K562 (cell line): Measurements from ENCODE around the gene GYPC. TPM values are rescaled to one million over a fixed set of nuclear protein-coding genes. Genes with fewer than 3 reads are reported as not detected.

Source experiments
- CC2D1A ChIP-seq: fragments of 450-650 bp; IDR thresholded peaks from 2 replicates; pipeline ENCODE4 v1.6.1; 2017; ENCODE audit warnings: mild to moderate bottlenecking
- GATA2 ChIP-seq: sonication (generic); formaldehyde crosslinking; IDR thresholded peaks from 2 replicates; pipeline ENCODE4 v1.4.0; 2020; ENCODE audit warnings: mild to moderate bottlenecking, missing genetic modification reagents
- GTF2F1 ChIP-seq: IDR thresholded peaks from 2 replicates; pipeline ENCODE4 v1.6.1; 2011; ENCODE audit warnings: low read depth, low read length, improper control_type of control experiment
- HLTF ChIP-seq: fragments of 450-650 bp; IDR thresholded peaks from 2 replicates; pipeline ENCODE4 v1.6.1; 2016
- NRF1 ChIP-seq, 2 experiments: fragments of 450-650 bp; IDR thresholded peaks in 1 of 2; conservative IDR thresholded peaks in 1 of 2; 2 replicates each; pipeline ENCODE4 v1.6.1; 2014; ENCODE audit warnings: mild to moderate bottlenecking in 2 of 2
- XRCC3 ChIP-seq: fragments of 450-650 bp; IDR thresholded peaks from 2 replicates; pipeline ENCODE4 v1.6.1; 2017; ENCODE audit warnings: mild to moderate bottlenecking, moderate library complexity
- ZBTB9 ChIP-seq: fragments of 450-650 bp; formaldehyde crosslinking; IDR thresholded peaks from 2 replicates; pipeline ENCODE4 v1.4.0; 2020; ENCODE audit warnings: mild to moderate bottlenecking, moderate library complexity
- ZNF146 ChIP-seq: IDR thresholded peaks from one replicate; pipeline ENCODE4 v1.6.1; 2018; ENCODE audit warnings: missing compliant biosample characterization; ENCODE audit not compliant: unreplicated experiment
- polyA plus RNA-seq, 8 experiments: library from polyadenylated mRNA; depleted of rRNA in 4 of 8; stranded (reverse) in 5 of 8; unstranded in 3 of 8; fragments of >200 nt; fragmentation: Nextera tagmentation in 2 of 8; fragmentation: Illumina TruSeq in 1 of 8; extraction: Ambion mirVana in 2 of 8; extraction: Trizol in 1 of 8; gene quantifications; 2 replicates each; pipeline versions ENCODE4 v1.2.1 to v1.2.3, GENCODE V29; 2011 to 2014; ENCODE audit warnings: inconsistent platforms in 1 of 8, missing spikeins in 1 of 8
- total RNA-seq, 7 experiments: library from RNA; depleted of rRNA in 6 of 7; stranded (reverse); fragments of >200 nt in 6 of 7; fragmentation: Illumina TruSeq in 2 of 7; extraction: Trizol in 2 of 7; gene quantifications; 2 replicates each; pipeline versions ENCODE4 v1.2.1 to v1.2.3, GENCODE V29; 2011 to 2021; ENCODE audit warnings: low replicate concordance in 1 of 7
- TF ChIP-seq, protein P1 (sequence below): fragments of 250-450 bp; sonication (Bioruptor Pico); IDR thresholded peaks from 2 replicates; pipeline ENCODE4 v1.9.0; 2021; ENCODE audit warnings: mild to moderate bottlenecking, inconsistent platforms
- TF ChIP-seq, protein P2 (sequence below): fragments of 450-650 bp; IDR thresholded peaks from 2 replicates; pipeline ENCODE4 v1.6.1; 2016; ENCODE audit warnings: low read depth

GYPC gene
- total and polyA plus RNA-seq, 9 of the 15 experiments (the other 6 are each of a cell fraction or from before 2014, with no cell fraction given), result 50.6 to 282 (median 194) TPM

DNA sequence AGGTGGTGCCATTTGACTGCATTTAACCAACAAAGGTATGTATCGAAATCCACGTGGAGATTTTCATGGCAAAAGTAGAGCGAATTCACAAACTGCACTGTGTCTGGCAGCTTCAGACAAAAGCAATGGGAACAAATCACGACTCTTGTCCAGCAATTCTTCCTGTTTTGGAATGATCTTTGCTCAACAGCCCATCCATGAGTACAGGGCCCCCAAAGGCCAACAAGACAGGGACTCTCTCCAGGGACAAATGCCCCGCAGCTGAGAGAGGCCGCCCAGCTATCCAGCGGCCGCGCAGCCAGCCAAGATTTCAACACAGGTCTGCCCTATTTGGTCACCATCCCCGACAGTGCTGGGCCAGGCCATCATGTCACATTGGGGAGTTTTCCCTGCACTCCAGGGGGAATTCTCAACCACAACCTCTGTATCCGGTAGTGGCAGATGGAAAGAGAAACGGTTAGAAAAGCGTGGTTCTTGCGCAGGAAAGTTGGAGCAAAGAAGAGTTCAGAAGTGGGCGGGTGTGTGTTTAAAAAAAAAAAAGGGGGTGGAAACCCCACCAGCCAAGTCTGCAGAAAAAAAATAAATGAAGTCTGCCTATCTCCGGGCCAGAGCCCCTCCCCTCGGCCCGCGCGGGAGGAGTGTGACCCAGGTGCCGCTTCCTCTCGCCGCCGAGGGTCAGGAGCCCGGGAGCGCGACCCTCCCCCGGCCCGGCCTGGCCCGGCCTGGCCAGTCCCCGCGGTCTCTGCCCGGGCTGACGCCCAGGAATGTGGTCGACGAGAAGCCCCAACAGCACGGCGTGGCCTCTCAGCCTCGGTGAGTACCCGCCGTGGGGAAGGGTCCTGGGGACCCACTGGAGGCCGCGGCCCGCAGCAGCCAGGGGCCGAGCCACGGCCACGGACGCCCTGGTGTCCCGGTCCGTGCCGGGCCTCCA is at the start of gene GYPC (continued):
- TF ChIP-seq CC2D1A (no peak), ZBTB9 (CRISPR knock-in tag) (peak; percentile 51; the same call in 1 of the 2 replicates), GTF2F1 (no peak), NRF1 (conservative IDR thresholded peaks at IDR 0.05 in 1 of 2, IDR thresholded peaks at IDR 0.05 in 1 of 2) (peak; percentile 57 to 68), HLTF (no peak), XRCC3 (no peak), GATA2 (CRISPR knock-in tag) (no peak), ZNF146 (CRISPR knock-in tag) (no peak)
- TF ChIP-seq, protein P1, sequence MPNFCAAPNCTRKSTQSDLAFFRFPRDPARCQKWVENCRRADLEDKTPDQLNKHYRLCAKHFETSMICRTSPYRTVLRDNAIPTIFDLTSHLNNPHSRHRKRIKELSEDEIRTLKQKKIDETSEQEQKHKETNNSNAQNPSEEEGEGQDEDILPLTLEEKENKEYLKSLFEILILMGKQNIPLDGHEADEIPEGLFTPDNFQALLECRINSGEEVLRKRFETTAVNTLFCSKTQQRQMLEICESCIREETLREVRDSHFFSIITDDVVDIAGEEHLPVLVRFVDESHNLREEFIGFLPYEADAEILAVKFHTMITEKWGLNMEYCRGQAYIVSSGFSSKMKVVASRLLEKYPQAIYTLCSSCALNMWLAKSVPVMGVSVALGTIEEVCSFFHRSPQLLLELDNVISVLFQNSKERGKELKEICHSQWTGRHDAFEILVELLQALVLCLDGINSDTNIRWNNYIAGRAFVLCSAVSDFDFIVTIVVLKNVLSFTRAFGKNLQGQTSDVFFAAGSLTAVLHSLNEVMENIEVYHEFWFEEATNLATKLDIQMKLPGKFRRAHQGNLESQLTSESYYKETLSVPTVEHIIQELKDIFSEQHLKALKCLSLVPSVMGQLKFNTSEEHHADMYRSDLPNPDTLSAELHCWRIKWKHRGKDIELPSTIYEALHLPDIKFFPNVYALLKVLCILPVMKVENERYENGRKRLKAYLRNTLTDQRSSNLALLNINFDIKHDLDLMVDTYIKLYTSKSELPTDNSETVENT, result no peak
- TF ChIP-seq, protein P2, sequence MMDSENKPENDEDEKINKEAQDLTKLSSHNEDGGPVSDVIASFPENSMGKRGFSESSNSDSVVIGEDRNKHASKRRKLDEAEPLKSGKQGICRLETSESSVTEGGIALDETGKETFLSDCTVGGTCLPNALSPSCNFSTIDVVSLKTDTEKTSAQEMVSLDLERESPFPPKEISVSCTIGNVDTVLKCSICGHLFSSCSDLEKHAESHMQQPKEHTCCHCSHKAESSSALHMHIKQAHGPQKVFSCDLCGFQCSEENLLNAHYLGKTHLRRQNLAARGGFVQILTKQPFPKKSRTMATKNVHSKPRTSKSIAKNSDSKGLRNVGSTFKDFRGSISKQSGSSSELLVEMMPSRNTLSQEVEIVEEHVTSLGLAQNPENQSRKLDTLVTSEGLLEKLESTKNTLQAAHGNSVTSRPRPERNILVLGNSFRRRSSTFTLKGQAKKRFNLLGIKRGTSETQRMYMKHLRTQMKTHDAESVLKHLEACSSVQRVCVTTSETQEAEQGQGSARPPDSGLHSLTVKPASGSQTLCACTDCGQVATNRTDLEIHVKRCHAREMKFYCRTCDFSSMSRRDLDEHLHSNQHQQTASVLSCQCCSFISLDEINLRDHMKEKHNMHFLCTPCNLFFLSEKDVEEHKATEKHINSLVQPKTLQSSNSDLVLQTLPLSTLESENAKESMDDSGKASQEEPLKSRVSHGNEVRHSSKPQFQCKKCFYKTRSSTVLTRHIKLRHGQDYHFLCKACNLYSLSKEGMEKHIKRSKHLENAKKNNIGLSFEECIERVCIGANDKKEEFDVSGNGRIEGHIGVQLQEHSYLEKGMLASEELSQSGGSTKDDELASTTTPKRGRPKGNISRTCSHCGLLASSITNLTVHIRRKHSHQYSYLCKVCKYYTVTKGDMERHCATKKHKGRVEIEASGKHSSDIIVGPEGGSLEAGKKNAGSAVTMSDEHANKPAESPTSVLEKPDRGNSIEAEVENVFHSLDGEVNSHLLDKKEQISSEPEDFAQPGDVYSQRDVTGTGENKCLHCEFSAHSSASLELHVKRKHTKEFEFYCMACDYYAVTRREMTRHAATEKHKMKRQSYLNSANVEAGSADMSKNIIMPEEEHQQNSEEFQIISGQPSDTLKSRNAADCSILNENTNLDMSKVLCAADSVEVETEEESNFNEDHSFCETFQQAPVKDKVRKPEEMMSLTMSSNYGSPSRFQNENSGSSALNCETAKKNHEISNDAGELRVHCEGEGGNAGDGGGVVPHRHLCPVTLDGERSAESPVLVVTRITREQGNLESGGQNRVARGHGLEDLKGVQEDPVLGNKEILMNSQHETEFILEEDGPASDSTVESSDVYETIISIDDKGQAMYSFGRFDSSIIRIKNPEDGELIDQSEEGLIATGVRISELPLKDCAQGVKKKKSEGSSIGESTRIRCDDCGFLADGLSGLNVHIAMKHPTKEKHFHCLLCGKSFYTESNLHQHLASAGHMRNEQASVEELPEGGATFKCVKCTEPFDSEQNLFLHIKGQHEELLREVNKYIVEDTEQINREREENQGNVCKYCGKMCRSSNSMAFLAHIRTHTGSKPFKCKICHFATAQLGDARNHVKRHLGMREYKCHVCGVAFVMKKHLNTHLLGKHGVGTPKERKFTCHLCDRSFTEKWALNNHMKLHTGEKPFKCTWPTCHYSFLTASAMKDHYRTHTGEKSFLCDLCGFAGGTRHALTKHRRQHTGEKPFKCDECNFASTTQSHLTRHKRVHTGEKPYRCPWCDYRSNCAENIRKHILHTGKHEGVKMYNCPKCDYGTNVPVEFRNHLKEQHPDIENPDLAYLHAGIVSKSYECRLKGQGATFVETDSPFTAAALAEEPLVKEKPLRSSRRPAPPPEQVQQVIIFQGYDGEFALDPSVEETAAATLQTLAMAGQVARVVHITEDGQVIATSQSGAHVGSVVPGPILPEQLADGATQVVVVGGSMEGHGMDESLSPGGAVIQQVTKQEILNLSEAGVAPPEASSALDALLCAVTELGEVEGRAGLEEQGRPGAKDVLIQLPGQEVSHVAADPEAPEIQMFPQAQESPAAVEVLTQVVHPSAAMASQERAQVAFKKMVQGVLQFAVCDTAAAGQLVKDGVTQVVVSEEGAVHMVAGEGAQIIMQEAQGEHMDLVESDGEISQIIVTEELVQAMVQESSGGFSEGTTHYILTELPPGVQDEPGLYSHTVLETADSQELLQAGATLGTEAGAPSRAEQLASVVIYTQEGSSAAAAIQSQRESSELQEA, result no peak
